Neuron (in vitro differentiated cells): ENCODE results near the gene MRPL51.
A peak's percentile ranks its signal among the peaks of the same experiment; 100 is the strongest.

Source experiments
- H2AFZ ChIP-seq: one replicate; pipeline ENCODE4 v1.6.1; 2013; ENCODE audit warnings: low read depth, mild to moderate bottlenecking, inconsistent platforms, low read length, moderate library complexity
- H3K27me3 ChIP-seq: one replicate; pipeline ENCODE4 v1.6.1; 2013; ENCODE audit warnings: low read length; ENCODE audit not compliant: insufficient read depth
- H3K36me3 ChIP-seq: one replicate; pipeline ENCODE4 v1.6.1; 2013; ENCODE audit warnings: low read length; ENCODE audit not compliant: insufficient read depth
- H3K4me1 ChIP-seq: one replicate; pipeline ENCODE4 v1.6.1; 2013; ENCODE audit warnings: low read length; ENCODE audit not compliant: insufficient read depth
- H3K4me3 ChIP-seq: 2 replicates; pipeline ENCODE4 v1.5.1; 2013; ENCODE audit warnings: mild to moderate bottlenecking, low read length, moderate library complexity
- H3K9me3 ChIP-seq: one replicate; pipeline ENCODE4 v1.6.1; 2013; ENCODE audit warnings: low read length

Gene MRPL51

GRCh38 chr12:6459004-6459337 is 34.1 kb downstream of the MRPL51 start:
- no peaks in the 10 kb centered on the region for H3K9me3 ChIP-seq
- no peak overlapping the region for H3K4me3 ChIP-seq
- no peaks in the 10 kb centered on the region for H3K27me3 ChIP-seq
- no peaks in the 10 kb centered on the region for H3K4me1 ChIP-seq
- H2AFZ ChIP-seq, result no peak overlapping the region
- H3K36me3 ChIP-seq, result peaks cover 22% of the 10 kb centered on the region

DNA sequence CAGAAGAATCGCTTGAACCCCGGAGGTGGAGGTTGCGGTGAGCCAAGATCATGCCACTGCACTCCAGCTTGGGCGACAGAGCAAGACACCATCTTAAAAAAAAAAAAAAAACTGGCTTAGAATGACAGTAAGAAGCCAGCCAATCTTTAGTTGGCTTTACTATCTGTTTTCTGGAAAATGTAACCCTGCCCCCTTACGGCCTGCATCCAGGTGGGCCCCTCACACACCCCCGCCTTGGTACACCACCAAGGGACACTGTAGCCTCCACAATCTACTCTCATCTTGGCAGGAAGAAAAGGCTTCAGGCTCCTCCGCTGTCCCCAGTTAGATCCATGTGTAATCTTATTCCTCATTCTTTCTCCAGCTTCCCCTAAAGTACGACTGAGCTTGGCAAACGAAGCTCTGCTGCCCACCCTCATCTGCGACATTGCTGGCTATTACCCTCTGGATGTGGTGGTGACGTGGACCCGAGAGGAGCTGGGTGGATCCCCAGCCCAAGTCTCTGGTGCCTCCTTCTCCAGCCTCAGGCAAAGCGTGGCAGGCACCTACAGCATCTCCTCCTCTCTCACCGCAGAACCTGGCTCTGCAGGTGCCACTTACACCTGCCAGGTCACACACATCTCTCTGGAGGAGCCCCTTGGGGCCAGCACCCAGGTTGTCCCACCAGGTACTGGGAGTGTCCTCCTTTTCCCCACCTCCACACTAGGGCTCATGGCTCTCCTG is 34.6 kb downstream of the MRPL51 start:
- H3K4me3 ChIP-seq, result no peak overlapping the region
- H3K27me3 ChIP-seq, result no peaks in the 10 kb centered on the region
- no peak overlapping the region for H2AFZ ChIP-seq
- H3K4me1 ChIP-seq, result no peaks in the 10 kb centered on the region
- H3K9me3 ChIP-seq, result no peaks in the 10 kb centered on the region
- H3K36me3 ChIP-seq, result peaks cover 21% of the 10 kb centered on the region

- no peak overlapping the region for H3K4me3 ChIP-seq
- H2AFZ ChIP-seq, result no peak overlapping the region
- H3K9me3 ChIP-seq, result no peaks in the 10 kb centered on the region
- peaks cover 18% of the 10 kb centered on the region for H3K36me3 ChIP-seq
- no peaks in the 10 kb centered on the region for H3K27me3 ChIP-seq
- H3K4me1 ChIP-seq, result peaks cover 4% of the 10 kb centered on the region
Observed at GRCh38 chr12:6457220-6457945, 35.7 kb downstream of the MRPL51 start.

DNA sequence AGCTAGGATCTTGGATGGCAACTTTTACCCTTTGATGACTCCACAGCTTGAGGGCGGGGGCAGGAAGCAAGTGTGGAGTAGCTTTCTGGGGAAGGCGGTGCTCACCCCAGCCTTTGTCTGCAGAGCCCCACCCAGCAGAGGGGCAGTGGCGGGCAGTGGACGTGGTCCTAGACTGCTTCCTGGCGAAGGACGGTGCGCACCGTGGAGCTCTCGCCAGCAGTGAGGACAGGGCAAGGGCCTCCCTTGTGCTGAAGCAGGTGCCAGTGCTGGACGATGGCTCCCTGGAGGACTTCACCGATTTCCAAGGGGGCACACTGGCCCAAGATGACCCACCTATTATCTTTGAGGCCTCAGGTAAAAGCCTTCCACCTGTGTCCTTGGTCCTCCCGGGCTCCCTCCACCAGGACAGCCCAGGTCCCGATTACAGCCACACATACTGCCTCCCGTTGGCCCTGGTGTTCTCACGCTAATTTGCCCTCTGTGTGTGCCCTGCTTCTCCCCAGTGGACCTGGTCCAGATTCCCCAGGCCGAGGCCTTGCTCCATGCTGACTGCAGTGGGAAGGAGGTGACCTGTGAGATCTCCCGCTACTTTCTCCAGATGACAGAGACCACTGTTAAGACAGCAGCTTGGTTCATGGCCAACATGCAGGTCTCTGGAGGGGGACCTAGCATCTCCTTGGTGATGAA is 40.0 kb downstream of the MRPL51 start:
- Histone ChIP-seq H3K36me3 (no peaks in the 10 kb centered on the region), H3K27me3 (no peaks in the 10 kb centered on the region), H3K4me1 (peaks cover 23% of the 10 kb centered on the region), H3K9me3 (no peaks in the 10 kb centered on the region), H3K4me3 (no peak overlapping the region), H2AFZ (no peak overlapping the region)

DNA sequence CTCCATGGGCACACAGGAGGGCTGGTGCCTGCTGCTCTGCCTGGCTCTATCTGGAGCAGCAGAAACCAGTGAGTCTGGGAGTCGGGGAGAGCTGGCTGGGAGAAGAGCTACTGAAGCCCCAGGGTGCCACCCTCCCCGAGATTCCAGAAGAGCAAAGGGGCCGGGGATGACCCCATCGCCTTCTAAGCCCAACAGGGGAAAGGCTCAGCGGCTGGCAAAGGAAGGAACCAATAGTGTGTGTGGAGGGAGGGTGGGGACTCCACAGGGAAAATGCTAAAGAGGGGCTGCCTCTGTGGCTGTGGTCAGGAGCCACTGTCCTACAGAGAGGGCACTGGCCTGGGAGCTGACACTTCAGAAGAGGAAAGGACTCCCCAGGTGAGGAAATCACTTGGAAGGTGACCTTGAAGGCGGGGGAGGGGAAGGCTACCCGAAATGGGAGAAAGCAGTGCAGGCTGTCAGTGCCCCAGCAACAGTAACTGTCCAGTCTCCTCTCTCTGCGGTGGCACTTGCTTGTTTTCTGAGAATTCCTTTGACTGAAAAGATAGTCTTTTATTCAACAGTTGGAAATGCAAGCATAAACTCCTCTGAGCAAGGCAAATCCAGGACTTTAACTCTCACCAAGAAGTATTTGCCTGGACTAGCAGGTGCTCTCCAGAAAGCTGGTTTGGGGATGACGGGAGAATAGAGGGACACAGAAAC is 40.7 kb downstream of the MRPL51 start:
- Histone ChIP-seq H3K4me3 (peak overlapping the region; percentile 24), H2AFZ (peak overlapping the region; percentile 51), H3K4me1 (peaks cover 23% of the 10 kb centered on the region), H3K9me3 (no peaks in the 10 kb centered on the region), H3K36me3 (no peaks in the 10 kb centered on the region), H3K27me3 (no peaks in the 10 kb centered on the region)

- Histone ChIP-seq H2AFZ (peak within 1 kb of the TSS; percentile 51), H3K27me3 (no peaks in the 10 kb centered on the region), H3K4me3 (peak within 1 kb of the TSS; percentile 24), H3K9me3 (no peaks in the 10 kb centered on the region), H3K36me3 (no peaks in the 10 kb centered on the region), H3K4me1 (peaks cover 23% of the 10 kb centered on the region)
Observed at GRCh38 chr12:6451348-6452244, 41.5 kb downstream of the MRPL51 start, which contains the start of gene TAPBPL. Gene TAPBPL (plus strand): TSS chr12:6452042. CDS start chr12:6452249, 207 bp downstream.

DNA sequence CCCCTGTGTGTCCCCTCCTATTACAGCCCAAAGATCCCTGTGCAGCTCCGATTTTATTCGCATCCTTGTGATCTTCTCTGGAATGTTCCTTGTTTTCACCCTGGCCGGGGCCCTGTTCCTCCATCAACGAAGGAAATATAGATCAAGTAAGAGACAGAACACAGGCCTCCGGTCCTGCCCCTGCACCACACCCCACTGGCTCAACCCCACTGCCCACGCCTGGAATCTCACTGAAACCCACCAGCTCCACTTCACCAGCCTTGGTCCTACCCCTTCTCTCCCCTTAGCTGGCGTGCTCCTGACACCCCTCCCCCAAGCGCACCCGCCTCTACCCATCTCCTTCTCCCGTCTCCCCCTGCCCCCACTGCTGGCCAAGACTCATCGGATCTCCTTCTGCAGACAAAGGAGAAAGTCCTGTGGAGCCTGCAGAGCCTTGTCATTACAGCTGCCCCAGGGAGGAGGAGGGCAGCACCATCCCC is 42.2 kb downstream of the MRPL51 start:
- Histone ChIP-seq H3K27me3 (no peaks in the 10 kb centered on the region), H3K9me3 (no peaks in the 10 kb centered on the region), H3K4me3 (peak overlapping the region; percentile 24), H3K36me3 (no peaks in the 10 kb centered on the region), H2AFZ (no peak overlapping the region), H3K4me1 (peaks cover 23% of the 10 kb centered on the region)

DNA sequence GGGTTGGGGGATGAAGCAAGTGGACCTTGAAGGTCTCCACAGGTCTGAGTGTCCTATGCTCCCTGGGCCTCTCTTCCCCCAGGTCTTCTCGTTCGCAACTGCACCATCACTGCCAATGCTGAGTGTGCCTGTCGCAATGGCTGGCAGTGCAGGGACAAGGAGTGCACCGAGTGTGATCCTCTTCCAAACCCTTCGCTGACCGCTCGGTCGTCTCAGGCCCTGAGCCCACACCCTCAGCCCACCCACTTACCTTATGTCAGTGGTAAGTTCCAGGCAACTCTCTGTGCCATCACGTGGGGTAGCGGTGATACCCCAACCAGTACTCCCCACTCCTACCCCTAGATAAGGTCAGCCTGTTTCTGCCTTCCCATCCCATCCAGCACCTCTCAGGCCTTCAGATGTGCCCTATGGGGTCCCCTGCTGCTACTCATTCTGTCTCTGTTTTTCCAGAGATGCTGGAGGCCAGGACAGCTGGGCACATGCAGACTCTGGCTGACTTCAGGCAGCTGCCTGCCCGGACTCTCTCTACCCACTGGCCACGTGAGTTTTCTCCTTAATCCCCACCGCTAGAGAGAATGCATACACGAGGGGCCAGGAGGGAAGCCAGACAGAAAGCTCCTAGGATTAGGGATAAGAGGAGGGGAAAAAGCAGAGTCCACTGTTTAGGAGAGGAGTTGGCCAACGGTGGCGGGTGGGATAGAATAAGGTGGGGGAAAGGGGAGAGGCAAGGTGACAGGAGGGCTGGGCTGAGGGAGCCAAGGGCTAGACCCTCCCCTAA is 42.8 kb downstream of the MRPL51 start:
- Histone ChIP-seq H3K9me3 (no peaks in the 10 kb centered on the region), H3K4me3 (no peak overlapping the region), H3K4me1 (peaks cover 23% of the 10 kb centered on the region), H3K27me3 (no peaks in the 10 kb centered on the region), H3K36me3 (no peaks in the 10 kb centered on the region), H2AFZ (no peak overlapping the region)

DNA sequence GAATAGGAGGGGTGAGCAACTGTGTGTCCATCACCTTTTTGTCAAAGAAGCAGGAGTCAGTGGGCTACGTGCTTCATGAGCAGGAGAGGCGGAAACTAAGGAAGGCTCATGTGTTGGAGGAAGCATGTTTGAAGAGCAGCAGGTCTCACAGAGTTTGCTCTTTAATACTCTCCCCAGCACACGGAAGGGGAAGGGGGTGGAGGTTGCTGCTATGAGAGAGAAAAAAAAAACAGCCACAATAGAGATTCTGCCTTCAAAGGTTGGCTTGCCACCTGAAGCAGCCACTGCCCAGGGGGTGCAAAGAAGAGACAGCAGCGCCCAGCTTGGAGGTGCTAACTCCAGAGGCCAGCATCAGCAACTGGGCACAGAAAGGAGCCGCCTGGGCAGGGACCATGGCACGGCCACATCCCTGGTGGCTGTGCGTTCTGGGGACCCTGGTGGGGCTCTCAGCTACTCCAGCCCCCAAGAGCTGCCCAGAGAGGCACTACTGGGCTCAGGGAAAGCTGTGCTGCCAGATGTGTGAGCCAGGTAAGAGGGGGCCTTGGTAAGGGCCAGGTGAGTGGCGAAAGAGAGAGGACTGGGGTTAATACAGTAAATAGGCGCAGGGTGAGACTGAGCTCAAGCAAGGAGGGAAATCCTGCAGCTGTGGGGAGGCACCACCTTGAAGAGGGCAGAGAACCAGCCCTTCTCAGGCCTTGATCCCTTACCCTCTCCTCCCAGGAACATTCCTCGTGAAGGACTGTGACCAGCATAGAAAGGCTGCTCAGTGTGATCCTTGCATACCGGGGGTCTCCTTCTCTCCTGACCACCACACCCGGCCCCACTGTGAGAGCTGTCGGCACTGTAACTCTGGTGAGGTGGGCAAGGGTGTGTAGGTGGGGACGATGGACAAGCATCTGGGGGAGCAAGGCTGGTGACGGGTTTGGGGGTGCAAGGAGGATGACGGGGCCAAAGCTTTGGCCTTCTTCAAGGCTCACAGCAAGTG is 48.1 kb downstream of the MRPL51 start, which contains the start of gene CD27:
Gene CD27, plus strand, starts transcription at position 252 of the 985 bp plus-strand sequence. Its CDS starts 141 bp downstream, at position 393.
- H3K9me3 ChIP-seq, result no peaks in the 10 kb centered on the region
- no peak within 1 kb of the TSS for H2AFZ ChIP-seq
- no peaks in the 10 kb centered on the region for H3K36me3 ChIP-seq
- no peaks in the 10 kb centered on the region for H3K4me1 ChIP-seq
- no peaks in the 10 kb centered on the region for H3K27me3 ChIP-seq
- H3K4me3 ChIP-seq, result no peak within 1 kb of the TSS

- Histone ChIP-seq H3K9me3 (no peaks in the 10 kb centered on the region), H3K4me1 (no peaks in the 10 kb centered on the region), H3K36me3 (no peaks in the 10 kb centered on the region), H3K4me3 (no peak overlapping the region), H2AFZ (no peak overlapping the region), H3K27me3 (no peaks in the 10 kb centered on the region)
Observed at GRCh38 chr12:6444031-6444430, 49.0 kb downstream of the MRPL51 start.
